ENCODE data around the gene COL23A1. TPM values are rescaled to one million over a fixed set of nuclear protein-coding genes. Genes with fewer than 3 reads are reported as not detected.

The COL23A1 gene
- polyA plus RNA-seq, 1 donor (not counting 4 experiments of a cell fraction or from before 2014, with no cell fraction given): not detected

- H3K79me2 ChIP-seq (ENCODE audit: control insufficient read depth, insufficient read depth, low read length): no peaks in the 10 kb centered on the region
- no peaks in the 10 kb centered on the region for H3K36me3 ChIP-seq (ENCODE audit: control insufficient read depth in 2 of 2, extremely low read depth in 1 of 2, insufficient read depth in 2 of 2, low read length in 2 of 2)
- H3K27ac ChIP-seq (ENCODE audit: control insufficient read depth, insufficient read depth, low read length): no peak overlapping the region
- H3K9me3 ChIP-seq (ENCODE audit: control insufficient read depth, low read depth, low read length): peaks cover 2% of the 10 kb centered on the region
- H3K9me1 ChIP-seq (ENCODE audit: control insufficient read depth, extremely low read depth, insufficient read depth, low read length): no peaks in the 10 kb centered on the region
- dilution Hi-C loops (cut with MboI; ENCODE audit: extremely low pct_ligation_motif_present, low sequenced_read_pairs): no loop called here
- no peak overlapping the region for H3K4me2 ChIP-seq (ENCODE audit: control insufficient read depth, extremely low read depth, insufficient read depth, low read depth, low read length)
- H3K4me3 ChIP-seq (ENCODE audit: control insufficient read depth in 2 of 3, extremely low read depth in 1 of 3, insufficient read depth in 2 of 3, low read depth in 1 of 3, low read length in 3 of 3): no peak overlapping the region
- TF ChIP-seq EZH2 (IDR thresholded peaks at IDR 0.05; ENCODE audit: low read length): no peak
- TF ChIP-seq, protein P1, sequence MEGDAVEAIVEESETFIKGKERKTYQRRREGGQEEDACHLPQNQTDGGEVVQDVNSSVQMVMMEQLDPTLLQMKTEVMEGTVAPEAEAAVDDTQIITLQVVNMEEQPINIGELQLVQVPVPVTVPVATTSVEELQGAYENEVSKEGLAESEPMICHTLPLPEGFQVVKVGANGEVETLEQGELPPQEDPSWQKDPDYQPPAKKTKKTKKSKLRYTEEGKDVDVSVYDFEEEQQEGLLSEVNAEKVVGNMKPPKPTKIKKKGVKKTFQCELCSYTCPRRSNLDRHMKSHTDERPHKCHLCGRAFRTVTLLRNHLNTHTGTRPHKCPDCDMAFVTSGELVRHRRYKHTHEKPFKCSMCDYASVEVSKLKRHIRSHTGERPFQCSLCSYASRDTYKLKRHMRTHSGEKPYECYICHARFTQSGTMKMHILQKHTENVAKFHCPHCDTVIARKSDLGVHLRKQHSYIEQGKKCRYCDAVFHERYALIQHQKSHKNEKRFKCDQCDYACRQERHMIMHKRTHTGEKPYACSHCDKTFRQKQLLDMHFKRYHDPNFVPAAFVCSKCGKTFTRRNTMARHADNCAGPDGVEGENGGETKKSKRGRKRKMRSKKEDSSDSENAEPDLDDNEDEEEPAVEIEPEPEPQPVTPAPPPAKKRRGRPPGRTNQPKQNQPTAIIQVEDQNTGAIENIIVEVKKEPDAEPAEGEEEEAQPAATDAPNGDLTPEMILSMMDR (optimal IDR thresholded peaks at IDR 0.05 in 1 of 3, IDR thresholded peaks at IDR 0.05 in 1 of 3, conservative IDR thresholded peaks at IDR 0.05 in 1 of 3; ENCODE audit: extremely low read depth in 1 of 3, insufficient read depth in 2 of 3, low read length in 3 of 3): no peak
- FAIRE-seq (no peak), DNase-seq (ENCODE audit: low read depth, low spot score) (no peak)
- H3K4me1 ChIP-seq (ENCODE audit: control insufficient read depth, extremely low read depth, insufficient read depth, low read length): no peaks in the 10 kb centered on the region
- H3K27me3 ChIP-seq (ENCODE audit: control insufficient read depth, extremely low read depth, insufficient read depth, low read length): peaks cover 17% of the 10 kb centered on the region
- H4K20me1 ChIP-seq (ENCODE audit: control insufficient read depth, extremely low read depth, insufficient read depth, low read length): no peaks in the 10 kb centered on the region
- H3K9ac ChIP-seq (ENCODE audit: control insufficient read depth, extremely low read depth, insufficient read depth, low read length): no peak overlapping the region
- H2AFZ ChIP-seq (ENCODE audit: control insufficient read depth, low read length): no peak overlapping the region
Measured at GRCh38 chr5:178357678-178358077, 232.5 kb downstream of the COL23A1 start.

GRCh38 chr5:178357121-178357521 is 233.1 kb downstream of the COL23A1 start:
- H4K20me1 ChIP-seq (ENCODE audit: control insufficient read depth, extremely low read depth, insufficient read depth, low read length): no peaks in the 10 kb centered on the region
- H3K36me3 ChIP-seq (ENCODE audit: control insufficient read depth in 2 of 2, extremely low read depth in 1 of 2, insufficient read depth in 2 of 2, low read length in 2 of 2): no peaks in the 10 kb centered on the region
- no peak overlapping the region for H3K27ac ChIP-seq (ENCODE audit: control insufficient read depth, insufficient read depth, low read length)
- dilution Hi-C loops (cut with MboI; ENCODE audit: extremely low pct_ligation_motif_present, low sequenced_read_pairs): no loop called here
- no peak overlapping the region for H3K9ac ChIP-seq (ENCODE audit: control insufficient read depth, extremely low read depth, insufficient read depth, low read length)
- TF ChIP-seq EZH2 (IDR thresholded peaks at IDR 0.05; ENCODE audit: low read length): no peak
- TF ChIP-seq, protein P1 (optimal IDR thresholded peaks at IDR 0.05 in 1 of 3, IDR thresholded peaks at IDR 0.05 in 1 of 3, conservative IDR thresholded peaks at IDR 0.05 in 1 of 3; ENCODE audit: extremely low read depth in 1 of 3, insufficient read depth in 2 of 3, low read length in 3 of 3): no peak
- no peaks in the 10 kb centered on the region for H3K79me2 ChIP-seq (ENCODE audit: control insufficient read depth, insufficient read depth, low read length)
- H3K27me3 ChIP-seq (ENCODE audit: control insufficient read depth, extremely low read depth, insufficient read depth, low read length): peaks cover 17% of the 10 kb centered on the region
- no peaks in the 10 kb centered on the region for H3K4me1 ChIP-seq (ENCODE audit: control insufficient read depth, extremely low read depth, insufficient read depth, low read length)
- DNase-seq (ENCODE audit: low read depth, low spot score) (no peak), FAIRE-seq (no peak)
- no peaks in the 10 kb centered on the region for H3K9me1 ChIP-seq (ENCODE audit: control insufficient read depth, extremely low read depth, insufficient read depth, low read length)
- peaks cover 2% of the 10 kb centered on the region for H3K9me3 ChIP-seq (ENCODE audit: control insufficient read depth, low read depth, low read length)
- no peak overlapping the region for H3K4me2 ChIP-seq (ENCODE audit: control insufficient read depth, extremely low read depth, insufficient read depth, low read depth, low read length)
- H2AFZ ChIP-seq (ENCODE audit: control insufficient read depth, low read length): no peak overlapping the region
- H3K4me3 ChIP-seq (ENCODE audit: control insufficient read depth in 2 of 3, extremely low read depth in 1 of 3, insufficient read depth in 2 of 3, low read depth in 1 of 3, low read length in 3 of 3): no peak overlapping the region
